ENCODE results near the gene SETD9.

DNA sequence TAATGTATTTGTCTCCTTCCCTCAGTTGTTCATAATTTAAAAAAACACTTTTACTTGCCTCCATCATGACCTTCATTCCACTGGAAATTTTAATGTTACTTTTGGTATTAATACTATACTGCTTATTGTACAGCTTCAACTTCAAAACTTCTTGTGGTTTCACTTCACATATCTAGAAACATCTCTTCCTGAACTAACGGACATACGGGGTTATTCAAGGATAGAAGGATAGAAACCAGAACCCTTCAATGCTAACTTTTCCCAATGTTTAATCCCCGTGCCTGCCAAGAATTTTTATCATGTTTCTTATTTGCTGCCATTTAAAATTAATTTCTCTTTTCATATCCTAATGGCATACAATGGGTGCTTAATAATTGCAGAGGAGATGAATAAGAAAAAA lies 36.3 kb upstream of the SETD9 start:
- TF ChIP-seq, protein P1, sequence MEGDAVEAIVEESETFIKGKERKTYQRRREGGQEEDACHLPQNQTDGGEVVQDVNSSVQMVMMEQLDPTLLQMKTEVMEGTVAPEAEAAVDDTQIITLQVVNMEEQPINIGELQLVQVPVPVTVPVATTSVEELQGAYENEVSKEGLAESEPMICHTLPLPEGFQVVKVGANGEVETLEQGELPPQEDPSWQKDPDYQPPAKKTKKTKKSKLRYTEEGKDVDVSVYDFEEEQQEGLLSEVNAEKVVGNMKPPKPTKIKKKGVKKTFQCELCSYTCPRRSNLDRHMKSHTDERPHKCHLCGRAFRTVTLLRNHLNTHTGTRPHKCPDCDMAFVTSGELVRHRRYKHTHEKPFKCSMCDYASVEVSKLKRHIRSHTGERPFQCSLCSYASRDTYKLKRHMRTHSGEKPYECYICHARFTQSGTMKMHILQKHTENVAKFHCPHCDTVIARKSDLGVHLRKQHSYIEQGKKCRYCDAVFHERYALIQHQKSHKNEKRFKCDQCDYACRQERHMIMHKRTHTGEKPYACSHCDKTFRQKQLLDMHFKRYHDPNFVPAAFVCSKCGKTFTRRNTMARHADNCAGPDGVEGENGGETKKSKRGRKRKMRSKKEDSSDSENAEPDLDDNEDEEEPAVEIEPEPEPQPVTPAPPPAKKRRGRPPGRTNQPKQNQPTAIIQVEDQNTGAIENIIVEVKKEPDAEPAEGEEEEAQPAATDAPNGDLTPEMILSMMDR (IDR thresholded peaks at IDR 0.05 in 2 of 3, conservative IDR thresholded peaks at IDR 0.05 in 1 of 3; ENCODE audit: insufficient read depth in 2 of 3, low read depth in 1 of 3, low read length in 3 of 3), result no peak
- TF ChIP-seq ZNF76 (CRISPR knock-in tag; IDR thresholded peaks at IDR 0.05; ENCODE audit: borderline replicate concordance) (no peak), NRF1 (conservative IDR thresholded peaks at IDR 0.05 in 1 of 2, IDR thresholded peaks at IDR 0.05 in 1 of 2) (no peak), KLF6 (CRISPR knock-in tag; IDR thresholded peaks at IDR 0.05; ENCODE audit: borderline replicate concordance) (no peak), CBX5 (IDR thresholded peaks at IDR 0.05; ENCODE audit: borderline replicate concordance, low read depth) (no peak), SP1 (CRISPR knock-in tag; IDR thresholded peaks at IDR 0.05) (no peak), SNRNP70 (optimal IDR thresholded peaks at IDR 0.05; ENCODE audit: low read depth, low read length) (no peak), BDP1 (IDR thresholded peaks at IDR 0.05; ENCODE audit: insufficient read depth, insufficient read length) (no peak)

Data from K562 (cell line).